HG03095 (cell line): ENCODE data around the gene SLC19A1.

Source experiments
- ATAC-seq: cut with Tn5 transposase; IDR thresholded peaks from one replicate; pipeline ENCODE4 v1.9.1; 2021; ENCODE audit warnings: moderate library complexity; ENCODE audit not compliant: unreplicated experiment

The SLC19A1 gene

GRCh38 chr21:45448810-45449657 is 93.2 kb downstream of the SLC19A1 start:
- no peak for ATAC-seq

GRCh38 chr21:45448283-45448809 is 93.9 kb downstream of the SLC19A1 start:
- no peak for ATAC-seq
